NCI-H128 (cell line): ENCODE results near the gene ATRIP.
"Not testable (repeated sequence)": the region's sequence is repeated elsewhere in the genome, so short reads cannot be mapped to it uniquely, and the experiment has no call there.

Experiments
- DNase-seq: peaks from one replicate; lab custom pipeline; 2025; ENCODE audit not compliant: unreplicated experiment; lab: John Stamatoyannopoulos, UW

The ATRIP gene

GRCh38 chr3:48446425-48447193 is at the start of gene ATRIP:
Gene ATRIP (plus strand): TSS chr3:48446737. CDS start chr3:48446846, 109 bp downstream.
- DNase-seq, result peak; percentile 20

GRCh38 chr3:48397767-48398681 is 48.5 kb upstream of the ATRIP start:
- DNase-seq, result no peak

- no peak for DNase-seq
Observed at GRCh38 chr3:48398701-48399386, 47.7 kb upstream of the ATRIP start.

GRCh38 chr3:48399387-48400172 is 47.0 kb upstream of the ATRIP start:
- no peak for DNase-seq

GRCh38 chr3:48400824-48401433 is 45.6 kb upstream of the ATRIP start:
- peak; percentile 27 for DNase-seq

- not testable (repeated sequence) for DNase-seq
Observed at GRCh38 chr3:48401434-48401901, 45.1 kb upstream of the ATRIP start.

- no peak for DNase-seq
Observed at GRCh38 chr3:48402281-48402732, 44.2 kb upstream of the ATRIP start.

- DNase-seq, result no peak
Observed at GRCh38 chr3:48402907-48403306, 43.6 kb upstream of the ATRIP start.

- DNase-seq, result no peak
Observed at GRCh38 chr3:48403533-48404439, 42.8 kb upstream of the ATRIP start.

- no peak for DNase-seq
Observed at GRCh38 chr3:48404440-48405342, 41.8 kb upstream of the ATRIP start.

- DNase-seq, result no peak
Observed at GRCh38 chr3:48405343-48405881, 41.1 kb upstream of the ATRIP start.

GRCh38 chr3:48405971-48406370 is 40.6 kb upstream of the ATRIP start:
- no peak for DNase-seq

GRCh38 chr3:48406443-48407431 is 39.8 kb upstream of the ATRIP start:
- DNase-seq, result no peak

GRCh38 chr3:48407542-48408099 is 38.9 kb upstream of the ATRIP start:
- DNase-seq, result no peak

GRCh38 chr3:48408823-48409281 is 37.7 kb upstream of the ATRIP start:
- no peak for DNase-seq
